Stimulated activated CD8-positive, alpha-beta memory T cell treated with anti-CD3 and anti-CD28 coated beads, Interleukin-12 subunit alpha, Interleukin-12 subunit beta, amount 100 ng/mL, for 4 hours (primary cell): ENCODE results near the gene ACSBG1.

Source experiments
- DNase-seq: peaks from one replicate; pipeline ENCODE4 v3.0.0-alpha.2; 2020; ENCODE audit warnings: low read depth

The ACSBG1 gene

GRCh38 chr15:78220713-78221112 is 13.7 kb downstream of the ACSBG1 start:
- DNase-seq = no peak

GRCh38 chr15:78216276-78217104 is 17.9 kb downstream of the ACSBG1 start:
- no peak for DNase-seq

- no peak for DNase-seq
Measured at GRCh38 chr15:78213956-78214355, 20.4 kb downstream of the ACSBG1 start.

- no peak for DNase-seq
Measured at GRCh38 chr15:78213425-78213750, 21.0 kb downstream of the ACSBG1 start.

GRCh38 chr15:78212546-78213424 is 21.6 kb downstream of the ACSBG1 start:
- DNase-seq = no peak

GRCh38 chr15:78212008-78212407 is 22.4 kb downstream of the ACSBG1 start:
- DNase-seq = no peak

- no peak for DNase-seq
Measured at GRCh38 chr15:78211189-78211921, 23.0 kb downstream of the ACSBG1 start.

- DNase-seq = no peak
Measured at GRCh38 chr15:78210349-78210717, 24.0 kb downstream of the ACSBG1 start.

- no peak for DNase-seq
Measured at GRCh38 chr15:78209646-78210348, 24.6 kb downstream of the ACSBG1 start.

GRCh38 chr15:78208887-78209645 is 25.3 kb downstream of the ACSBG1 start:
- no peak for DNase-seq

GRCh38 chr15:78208341-78208844 is 26.0 kb downstream of the ACSBG1 start:
- DNase-seq = no peak

GRCh38 chr15:78207641-78208340 is 26.6 kb downstream of the ACSBG1 start:
- DNase-seq = no peak

GRCh38 chr15:78207110-78207458 is 27.3 kb downstream of the ACSBG1 start:
- DNase-seq = no peak

GRCh38 chr15:78206326-78207109 is 27.8 kb downstream of the ACSBG1 start:
- DNase-seq = no peak

- no peak for DNase-seq
Measured at GRCh38 chr15:78205856-78206255, 28.5 kb downstream of the ACSBG1 start.

GRCh38 chr15:78205337-78205736 is 29.0 kb downstream of the ACSBG1 start:
- DNase-seq = no peak

GRCh38 chr15:78204351-78205309 is 29.7 kb downstream of the ACSBG1 start:
- no peak for DNase-seq
